Measurements from ENCODE around the gene SLC2A9. TPM values are rescaled to one million over a fixed set of nuclear protein-coding genes. Genes with fewer than 3 reads are reported as not detected.

SLC2A9 gene
- total and polyA plus RNA-seq, 2 donors (not counting 3 experiments of a cell fraction or from before 2014, with no cell fraction given), result 1.6 to 1.8 TPM

DNA sequence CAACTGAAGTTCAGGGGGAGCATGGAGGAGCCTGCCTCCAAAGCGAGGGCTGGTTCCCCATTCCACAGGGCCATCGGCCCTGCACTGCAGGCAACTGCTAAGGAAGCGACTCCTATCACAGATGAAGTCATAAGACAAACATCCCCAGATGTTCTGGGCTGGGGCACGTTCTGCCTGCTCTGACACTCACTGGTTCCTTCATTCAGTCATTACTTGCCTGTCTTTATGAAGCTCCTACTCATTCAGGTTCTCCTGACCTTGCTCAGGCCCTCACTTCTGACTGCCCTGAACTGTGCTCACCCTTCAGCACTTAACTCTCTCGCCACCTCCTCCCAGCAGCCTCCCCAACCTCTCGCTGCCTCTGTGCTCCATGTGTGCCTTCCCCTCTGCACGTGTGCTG is 2.5 kb upstream of the SLC2A9 start:
- peaks cover 6 to 9% of the 10 kb centered on the region in 2 experiments for H3K27me3 ChIP-seq (ENCODE audit: control insufficient read depth in 2 of 2, insufficient read depth in 2 of 2, low read length in 2 of 2)
- dilution Hi-C loops (cut with MboI; ENCODE audit: extremely low pct_ligation_motif_present, low sequenced_read_pairs) (no loop called here), intact Hi-C loops (cut with micrococcal nuclease) (no loop called here)
- H3K9me1 ChIP-seq (replicated peaks; ENCODE audit: control insufficient read depth, extremely low read depth, insufficient read depth, low read length), result no peaks in the 10 kb centered on the region
- no peaks in the 10 kb centered on the region for H3K9me3 ChIP-seq (replicated peaks; ENCODE audit: control insufficient read depth, insufficient read depth, low read length)
- H3K27ac ChIP-seq (ENCODE audit: insufficient read depth, low read depth, low read length), result no peak overlapping the region
- DNase-seq (ENCODE audit: low read depth, low spot score) (no peak), FAIRE-seq (no peak)
- no peaks in the 10 kb centered on the region for H3K36me3 ChIP-seq (ENCODE audit: control insufficient read depth in 2 of 2, extremely low read depth in 1 of 2, insufficient read depth in 2 of 2, low read length in 2 of 2)
- BruUV-seq (replicated peaks), result no TSS peak
- CTCF ChIA-PET, result interaction anchor here (0.9 to 4.9 kb wide), 3 partner anchors 9 to 40 kb away, joined by 4 to 19 read pairs (median 9); no protein-coding TSS in a partner anchor
- H4K20me1 ChIP-seq (replicated peaks; ENCODE audit: control insufficient read depth, extremely low read depth, insufficient read depth, low read length), result no peaks in the 10 kb centered on the region
- H3K79me2 ChIP-seq (ENCODE audit: control insufficient read depth, insufficient read depth, low read length), result no peaks in the 10 kb centered on the region
- TF ChIP-seq MAX (IDR thresholded peaks at IDR 0.05; ENCODE audit: insufficient read depth, insufficient read length) (no peak), GATA2 (IDR thresholded peaks at IDR 0.05; ENCODE audit: insufficient read depth, insufficient read length, low read depth, low read length) (no peak), JUN (IDR thresholded peaks at IDR 0.05; ENCODE audit: borderline replicate concordance, insufficient read depth, insufficient read length, low read depth) (no peak), POLR2A (IDR thresholded peaks at IDR 0.05; ENCODE audit: low read depth, low read length) (no peak), CTCF (IDR thresholded peaks at IDR 0.05; ENCODE audit: extremely low read depth in 1 of 2, insufficient read depth in 1 of 2, low read depth in 1 of 2, low read length in 2 of 2) (no peak), POLR2AphosphoS5 (IDR thresholded peaks at IDR 0.05; ENCODE audit: insufficient read depth, low read depth, low read length) (no peak), MYC (IDR thresholded peaks at IDR 0.05; ENCODE audit: low read depth, low read length) (no peak), FOS (IDR thresholded peaks at IDR 0.05; ENCODE audit: borderline replicate concordance, insufficient read depth, low read length) (no peak), EZH2 (IDR thresholded peaks at IDR 0.05; ENCODE audit: borderline replicate concordance, low read depth, low read length, severe bottlenecking) (no peak)
- POLR2A ChIA-PET, result no interaction called here
- H3K4me1 ChIP-seq (ENCODE audit: control insufficient read depth, extremely low read depth, insufficient read depth, low read length), result peaks cover 6% of the 10 kb centered on the region
- no peak overlapping the region for H2AFZ ChIP-seq (ENCODE audit: low read depth, low read length)
- no peak overlapping the region for H3K9ac ChIP-seq (replicated peaks; ENCODE audit: extremely low read depth, insufficient read depth, low read length)
- no peak overlapping the region for H3K4me3 ChIP-seq (replicated peaks in 1 of 3; ENCODE audit: insufficient read depth in 1 of 3, low read depth in 1 of 3, low read length in 3 of 3)
- no peak overlapping the region for H3K4me2 ChIP-seq (ENCODE audit: insufficient read depth, low read length)
